HepG2 (cell line): ENCODE results near the gene VWCE. TPM values are rescaled to one million over a fixed set of nuclear protein-coding genes. Genes with fewer than 3 reads are reported as not detected.

Source experiments
- ATAC-seq: fragments of 200-7000 bp; cut with Tn5 transposase; 3 replicates; pipeline ENCODE4 v1.9.1; 2020; ENCODE audit warnings: mild to moderate bottlenecking, moderate library complexity
- BruUV-seq: library from RNA; stranded (reverse); fragments of 400-500 nt; replicated peaks from 2 replicates; lab custom pipeline; 2021; lab: Mats Ljungman, UMichigan
- CTCF ChIA-PET: fragments of 300-600 bp; formaldehyde crosslinking; extraction: SDS; loops from one replicate; lab custom pipeline; 2021; ENCODE audit warnings: low total read pairs, inconsistent platforms, low intra/inter-chr PET ratio; lab: Yijun Ruan, JAX
- POLR2A ChIA-PET: fragments of 350-600 bp; sonication (Branson Sonifier 250); formaldehyde crosslinking; loops from one replicate; lab custom pipeline; 2020; ENCODE audit warnings: antibody characterized with exemption, inconsistent platforms; lab: Yijun Ruan, JAX
- DNase-seq: peaks from one replicate; pipeline ENCODE4 v3.0.0-alpha.2; 2015; ENCODE audit warnings: low spot score
- FAIRE-seq: peaks from 3 replicates; lab custom pipeline; 2011; peaks lifted over from hg19 to GRCh38; lab: Jason Lieb, UNC
- H2AFZ ChIP-seq: one replicate; pipeline ENCODE4 v1.6.1; 2011; ENCODE audit warnings: low read length, inconsistent platforms
- H3K27ac ChIP-seq: fragments of 300-600 bp; 3 replicates; pipeline ENCODE4 v1.8.0; 2011; ENCODE audit warnings: mixed run types, mild to moderate bottlenecking, mixed read lengths, low read length, inconsistent platforms; ENCODE audit not compliant: insufficient read depth; ENCODE audit errors: extremely low read length
- H3K27me3 ChIP-seq, 2 experiments: fragments of 200-600 bp in 1 of 2; 2 replicates in 1 of 2; 3 replicates in 1 of 2; pipeline versions ENCODE4 v1.6.0 to v1.8.0; 2011; ENCODE audit warnings: low read length in 2 of 2, mild to moderate bottlenecking in 2 of 2, moderate library complexity in 2 of 2, inconsistent platforms in 1 of 2; ENCODE audit not compliant: insufficient read depth in 2 of 2, control insufficient read depth in 1 of 2
- H3K36me3 ChIP-seq, 2 experiments: fragments of 200-600 bp in 1 of 2; replicated peaks in 1 of 2; 2 replicates in 1 of 2; 3 replicates in 1 of 2; pipeline versions ENCODE4 v1.5.1 to v1.8.0; 2011; ENCODE audit warnings: low read length in 2 of 2, inconsistent platforms in 1 of 2; ENCODE audit not compliant: insufficient read depth in 2 of 2, control insufficient read depth in 1 of 2
- H3K4me1 ChIP-seq: 2 replicates; pipeline ENCODE4 v1.5.1; 2012; ENCODE audit warnings: low read length, inconsistent platforms; ENCODE audit not compliant: insufficient read depth
- H3K4me2 ChIP-seq: 2 replicates; pipeline ENCODE4 v1.6.0; 2011; ENCODE audit warnings: low read depth, low read length, inconsistent platforms
- H3K4me3 ChIP-seq, 3 experiments: fragments of 200-600 bp in 1 of 3; sonication (generic), shearing (Covaris generic) in 1 of 3; replicated peaks in 1 of 3; 2 replicates each; pipeline ENCODE4 v1.5.1; 2011 to 2016; ENCODE audit warnings: low read length in 3 of 3, inconsistent platforms in 2 of 3, low read depth in 2 of 3, mild to moderate bottlenecking in 2 of 3, control low read depth in 1 of 3, mixed read lengths in 1 of 3; ENCODE audit not compliant: insufficient read depth in 1 of 3
- H3K79me2 ChIP-seq: one replicate; pipeline ENCODE4 v1.6.1; 2011; ENCODE audit warnings: low read length, inconsistent platforms; ENCODE audit not compliant: insufficient read depth
- H3K9ac ChIP-seq: 2 replicates; pipeline ENCODE4 v1.6.0; 2011; ENCODE audit warnings: mild to moderate bottlenecking, low read depth, low read length, inconsistent platforms; ENCODE audit not compliant: insufficient read depth
- H3K9me3 ChIP-seq: 2 replicates; pipeline ENCODE4 v1.5.1; 2012; ENCODE audit warnings: mild to moderate bottlenecking, low read length
- H4K20me1 ChIP-seq: 2 replicates; pipeline ENCODE4 v1.6.0; 2011; ENCODE audit warnings: inconsistent platforms, mild to moderate bottlenecking, low read length, moderate library complexity; ENCODE audit not compliant: insufficient read depth
- HNRNPH1 ChIP-seq: fragments of 200-400 bp; formaldehyde crosslinking; optimal IDR thresholded peaks from 2 replicates; pipeline ENCODE3; 2017; ENCODE audit warnings: mild to moderate bottlenecking, low read depth, low read length
- KLF6 ChIP-seq: IDR thresholded peaks from 2 replicates; pipeline ENCODE4 v1.8.0; 2016; ENCODE audit warnings: missing biosample characterization, missing genetic modification reagents
- KLF9 ChIP-seq: IDR thresholded peaks from 2 replicates; pipeline ENCODE4 v1.6.1; 2016; ENCODE audit warnings: low read depth
- MED13 ChIP-seq: sonication (generic); formaldehyde crosslinking; IDR thresholded peaks from 2 replicates; pipeline ENCODE4 v1.5.0; 2020; ENCODE audit warnings: missing genetic modification reagents
- PTBP1 ChIP-seq: fragments of 200-400 bp; formaldehyde crosslinking; IDR thresholded peaks from 2 replicates; pipeline ENCODE4 v1.6.1; 2018; ENCODE audit warnings: low read length, low read depth; ENCODE audit not compliant: poor library complexity, severe bottlenecking
- ZNF224 ChIP-seq: sonication (generic); formaldehyde crosslinking; IDR thresholded peaks from 2 replicates; pipeline ENCODE4 v1.5.0; 2020; ENCODE audit warnings: mild to moderate bottlenecking, missing genetic modification reagents
- ZNF33B ChIP-seq: sonication (generic); formaldehyde crosslinking; IDR thresholded peaks from 2 replicates; pipeline ENCODE4 v1.5.1; 2020; ENCODE audit warnings: mild to moderate bottlenecking, missing genetic modification reagents
- WGBS: methylation state at CpG from one replicate; pipeline ENCODE4 v1.1.6; 2017; ENCODE audit warnings: low lambda C conversion rate; 5-methylcytosine and 5-hydroxymethylcytosine counted together
- in situ Hi-C: cut with HindIII; loops from 2 replicates; pipeline ENCODE4 v1.10.0; 2017; ENCODE audit warnings: low pct_unique_long_range_greater_than_20kb; ENCODE audit not compliant: extremely low pct_ligation_motif_present
- intact Hi-C: fragments of 100-400 bp; cut with micrococcal nuclease; formaldehyde crosslinking; loops from one replicate; pipeline ENCODE4 v1.10.0; 2022; ENCODE audit not compliant: unreplicated experiment
- polyA plus RNA-seq, 8 experiments: library from polyadenylated mRNA; depleted of rRNA in 3 of 8; stranded (reverse) in 7 of 8; unstranded in 1 of 8; fragments of >200 nt; fragmentation: Illumina TruSeq in 4 of 8; extraction: Trizol in 4 of 8; gene quantifications; 2 replicates each; pipeline versions ENCODE4 v1.2.1 to v1.2.3, GENCODE V29; 2011 to 2016; ENCODE audit warnings: low read depth in 4 of 8, missing spikeins in 1 of 8, mixed read lengths in 1 of 8; ENCODE audit not compliant: insufficient read depth in 1 of 8
- total RNA-seq, 5 experiments: library from RNA; depleted of rRNA; stranded (reverse); fragments of >200 nt; fragmentation: Illumina TruSeq; extraction: Trizol; gene quantifications; 2 replicates each; pipeline ENCODE4 v1.2.3, GENCODE V29; 2016; ENCODE audit warnings: low read depth in 1 of 5
- TF ChIP-seq, protein P1 (sequence below): sonication (generic); formaldehyde crosslinking; IDR thresholded peaks from 2 replicates; pipeline ENCODE4 v1.5.0; 2020; ENCODE audit warnings: missing genetic modification reagents
- TF ChIP-seq, protein P2 (sequence below): sonication (generic); formaldehyde crosslinking; IDR thresholded peaks from 2 replicates; pipeline ENCODE4 v1.8.1; 2023; ENCODE audit warnings: missing genetic modification reagents, mild to moderate bottlenecking, borderline replicate concordance
- TF ChIP-seq, protein P3 (sequence below): sonication (generic); formaldehyde crosslinking; IDR thresholded peaks from 2 replicates; pipeline ENCODE4 v1.4.0; 2020; ENCODE audit warnings: missing genetic modification reagents
- TF ChIP-seq, protein P4 (sequence below): sonication (generic); formaldehyde crosslinking; IDR thresholded peaks from 2 replicates; pipeline ENCODE4 v1.5.1; 2020; ENCODE audit warnings: mild to moderate bottlenecking, missing genetic modification reagents, moderate library complexity
- TF ChIP-seq, protein P5 (sequence below): sonication (generic); formaldehyde crosslinking; IDR thresholded peaks from 2 replicates; pipeline ENCODE4 v1.5.0; 2020; ENCODE audit warnings: missing genetic modification reagents, mild to moderate bottlenecking, borderline replicate concordance

The VWCE gene
- total and polyA plus RNA-seq, 2 of the 13 experiments (the other 11 are each of a cell fraction or from before 2014, with no cell fraction given), result 27.6 to 58.3 TPM

DNA sequence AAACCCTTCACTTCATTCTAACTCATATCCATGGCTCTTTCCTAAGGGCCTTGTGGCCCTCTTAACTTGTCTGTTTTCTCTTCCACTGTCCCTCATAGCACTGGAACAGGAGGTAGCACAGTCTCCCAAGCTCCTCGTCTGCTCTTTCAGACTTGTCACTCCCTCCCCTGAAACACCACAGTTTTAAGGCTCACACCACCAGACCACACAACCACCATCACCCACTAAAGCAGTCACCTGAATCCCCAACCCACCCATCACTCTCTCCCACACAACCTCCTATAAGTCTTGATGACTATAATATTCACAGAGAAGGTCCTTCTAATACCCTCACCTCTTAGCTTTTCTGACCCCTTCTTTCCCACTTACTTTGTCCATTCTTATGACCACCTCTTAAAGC is 11.1 kb upstream of the VWCE start:
- ATAC-seq (no peak), DNase-seq (no peak), FAIRE-seq (no peak)
- peaks cover 3% of the 10 kb centered on the region for H3K79me2 ChIP-seq
- intact Hi-C loops, result no loop called here
- 0 out of 2 replicates have a peak, but pooled peaks cover 2% of the 10 kb centered on the region for H4K20me1 ChIP-seq
- in situ Hi-C loops, result no loop called here
- ChIA-PET POLR2A (no interaction called here), CTCF (no interaction called here)
- no peak overlapping the region for H3K4me3 ChIP-seq
- 100% methylated on average over 1 of the region's 1 CpG for WGBS
- H3K9ac ChIP-seq, result no peak overlapping the region
- no peak overlapping the region for H3K27ac ChIP-seq
- no peak overlapping the region for H3K4me2 ChIP-seq
- TF ChIP-seq, protein P1, sequence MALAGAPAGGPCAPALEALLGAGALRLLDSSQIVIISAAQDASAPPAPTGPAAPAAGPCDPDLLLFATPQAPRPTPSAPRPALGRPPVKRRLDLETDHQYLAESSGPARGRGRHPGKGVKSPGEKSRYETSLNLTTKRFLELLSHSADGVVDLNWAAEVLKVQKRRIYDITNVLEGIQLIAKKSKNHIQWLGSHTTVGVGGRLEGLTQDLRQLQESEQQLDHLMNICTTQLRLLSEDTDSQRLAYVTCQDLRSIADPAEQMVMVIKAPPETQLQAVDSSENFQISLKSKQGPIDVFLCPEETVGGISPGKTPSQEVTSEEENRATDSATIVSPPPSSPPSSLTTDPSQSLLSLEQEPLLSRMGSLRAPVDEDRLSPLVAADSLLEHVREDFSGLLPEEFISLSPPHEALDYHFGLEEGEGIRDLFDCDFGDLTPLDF (CRISPR knock-in tag), result no peak
- TF ChIP-seq, protein P2, sequence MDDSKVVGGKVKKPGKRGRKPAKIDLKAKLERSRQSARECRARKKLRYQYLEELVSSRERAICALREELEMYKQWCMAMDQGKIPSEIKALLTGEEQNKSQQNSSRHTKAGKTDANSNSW (CRISPR knock-in tag), result no peak
- no peak overlapping the region for H2AFZ ChIP-seq
- no peaks in the 10 kb centered on the region for H3K9me3 ChIP-seq
- H3K27me3 ChIP-seq, result no peaks in the 10 kb centered on the region
- H3K36me3 ChIP-seq, result peaks cover 54 to 94% of the 10 kb centered on the region in 2 experiments
- H3K4me1 ChIP-seq, result no peaks in the 10 kb centered on the region
- no TSS peak for BruUV-seq

DNA sequence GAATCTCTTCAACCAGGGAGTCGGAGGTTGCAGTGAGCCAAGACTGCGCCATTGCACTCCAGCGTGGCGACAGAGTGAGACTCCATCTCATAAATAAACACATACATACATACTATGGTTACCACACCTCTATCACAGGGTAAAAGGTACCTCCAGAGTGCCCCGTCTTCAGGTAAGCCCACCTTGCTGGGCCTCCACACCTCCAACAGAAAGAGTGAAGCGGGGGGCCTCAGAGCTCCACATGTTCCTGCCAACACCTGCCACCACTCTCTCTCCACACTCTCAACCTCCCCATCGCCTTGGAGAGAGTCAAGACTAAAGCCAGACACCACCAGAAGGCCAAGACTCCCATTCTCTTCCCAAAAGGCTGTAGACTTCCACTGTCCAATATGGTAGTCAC is 10.3 kb upstream of the VWCE start:
- no peak overlapping the region for H3K4me3 ChIP-seq
- no peak for DNase-seq
- H3K79me2 ChIP-seq, result peaks cover 3% of the 10 kb centered on the region
- H3K4me1 ChIP-seq, result peaks cover under 1% of the 10 kb centered on the region; the same call in 1 of the 2 replicates
- H3K27me3 ChIP-seq, result no peaks in the 10 kb centered on the region
- ATAC-seq, result no peak
- no TSS peak for BruUV-seq
- intact Hi-C loops (no loop called here), in situ Hi-C loops (no loop called here)
- WGBS, result 97% methylated on average over 5 of the region's 7 CpGs
- no peak for FAIRE-seq
- ChIA-PET CTCF (no interaction called here), POLR2A (interaction anchor here (1.2 kb wide), 1 partner anchor 87 kb away, joined by 4 read pairs; the partner anchor contains the start of gene TMEM216)
- H2AFZ ChIP-seq, result no peak overlapping the region
- no peak overlapping the region for H3K27ac ChIP-seq
- H4K20me1 ChIP-seq, result 0 out of 2 replicates have a peak, but pooled peaks cover 2% of the 10 kb centered on the region
- H3K9ac ChIP-seq, result no peak overlapping the region
- H3K4me2 ChIP-seq, result no peak overlapping the region
- H3K9me3 ChIP-seq, result no peaks in the 10 kb centered on the region
- peaks cover 55 to 94% of the 10 kb centered on the region in 2 experiments for H3K36me3 ChIP-seq
- TF ChIP-seq, protein P3, sequence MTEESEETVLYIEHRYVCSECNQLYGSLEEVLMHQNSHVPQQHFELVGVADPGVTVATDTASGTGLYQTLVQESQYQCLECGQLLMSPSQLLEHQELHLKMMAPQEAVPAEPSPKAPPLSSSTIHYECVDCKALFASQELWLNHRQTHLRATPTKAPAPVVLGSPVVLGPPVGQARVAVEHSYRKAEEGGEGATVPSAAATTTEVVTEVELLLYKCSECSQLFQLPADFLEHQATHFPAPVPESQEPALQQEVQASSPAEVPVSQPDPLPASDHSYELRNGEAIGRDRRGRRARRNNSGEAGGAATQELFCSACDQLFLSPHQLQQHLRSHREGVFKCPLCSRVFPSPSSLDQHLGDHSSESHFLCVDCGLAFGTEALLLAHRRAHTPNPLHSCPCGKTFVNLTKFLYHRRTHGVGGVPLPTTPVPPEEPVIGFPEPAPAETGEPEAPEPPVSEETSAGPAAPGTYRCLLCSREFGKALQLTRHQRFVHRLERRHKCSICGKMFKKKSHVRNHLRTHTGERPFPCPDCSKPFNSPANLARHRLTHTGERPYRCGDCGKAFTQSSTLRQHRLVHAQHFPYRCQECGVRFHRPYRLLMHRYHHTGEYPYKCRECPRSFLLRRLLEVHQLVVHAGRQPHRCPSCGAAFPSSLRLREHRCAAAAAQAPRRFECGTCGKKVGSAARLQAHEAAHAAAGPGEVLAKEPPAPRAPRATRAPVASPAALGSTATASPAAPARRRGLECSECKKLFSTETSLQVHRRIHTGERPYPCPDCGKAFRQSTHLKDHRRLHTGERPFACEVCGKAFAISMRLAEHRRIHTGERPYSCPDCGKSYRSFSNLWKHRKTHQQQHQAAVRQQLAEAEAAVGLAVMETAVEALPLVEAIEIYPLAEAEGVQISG, result no peak
- TF ChIP-seq PTBP1 (no peak), HNRNPH1 (no peak), MED13 (CRISPR knock-in tag) (no peak), KLF9 (CRISPR knock-in tag) (no peak), ZNF224 (CRISPR knock-in tag) (no peak), ZNF33B (CRISPR knock-in tag) (no peak), KLF6 (no peak)
- TF ChIP-seq, protein P4, sequence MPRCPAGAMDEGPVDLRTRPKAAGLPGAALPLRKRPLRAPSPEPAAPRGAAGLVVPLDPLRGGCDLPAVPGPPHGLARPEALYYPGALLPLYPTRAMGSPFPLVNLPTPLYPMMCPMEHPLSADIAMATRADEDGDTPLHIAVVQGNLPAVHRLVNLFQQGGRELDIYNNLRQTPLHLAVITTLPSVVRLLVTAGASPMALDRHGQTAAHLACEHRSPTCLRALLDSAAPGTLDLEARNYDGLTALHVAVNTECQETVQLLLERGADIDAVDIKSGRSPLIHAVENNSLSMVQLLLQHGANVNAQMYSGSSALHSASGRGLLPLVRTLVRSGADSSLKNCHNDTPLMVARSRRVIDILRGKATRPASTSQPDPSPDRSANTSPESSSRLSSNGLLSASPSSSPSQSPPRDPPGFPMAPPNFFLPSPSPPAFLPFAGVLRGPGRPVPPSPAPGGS (CRISPR knock-in tag), result no peak
- TF ChIP-seq, protein P5, sequence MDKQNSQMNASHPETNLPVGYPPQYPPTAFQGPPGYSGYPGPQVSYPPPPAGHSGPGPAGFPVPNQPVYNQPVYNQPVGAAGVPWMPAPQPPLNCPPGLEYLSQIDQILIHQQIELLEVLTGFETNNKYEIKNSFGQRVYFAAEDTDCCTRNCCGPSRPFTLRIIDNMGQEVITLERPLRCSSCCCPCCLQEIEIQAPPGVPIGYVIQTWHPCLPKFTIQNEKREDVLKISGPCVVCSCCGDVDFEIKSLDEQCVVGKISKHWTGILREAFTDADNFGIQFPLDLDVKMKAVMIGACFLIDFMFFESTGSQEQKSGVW (CRISPR knock-in tag), result no peak
